GM19438 (cell line): ENCODE measurements around the gene PROSER2.

Experiments used
- ATAC-seq: cut with Tn5 transposase; IDR thresholded peaks from one replicate; pipeline ENCODE4 v1.9.1; 2021; ENCODE audit warnings: low read depth; ENCODE audit not compliant: unreplicated experiment

The PROSER2 gene

GRCh38 chr10:11864727-11865126 is 41.6 kb downstream of the PROSER2 start:
- ATAC-seq = no peak

DNA sequence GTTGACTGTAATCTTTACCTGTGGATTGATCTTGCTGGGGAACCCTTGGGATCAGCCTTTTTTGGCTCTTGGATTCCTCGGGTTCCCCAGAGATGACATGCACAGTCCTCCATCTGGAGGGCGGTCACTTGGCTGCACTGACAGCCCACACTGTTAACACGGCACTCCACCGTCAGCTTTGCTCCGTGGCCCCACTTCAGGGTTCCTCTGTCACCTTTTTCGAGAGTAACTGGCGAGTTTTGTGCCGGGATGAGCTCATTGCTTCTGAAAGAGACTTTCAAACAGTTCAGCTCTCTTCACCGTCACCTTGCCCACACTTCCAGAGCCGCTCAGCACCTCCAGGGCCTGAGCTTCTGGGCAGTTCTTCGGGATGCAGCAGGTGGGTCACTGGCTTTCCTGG is 42.4 kb downstream of the PROSER2 start:
- ATAC-seq = no peak

GRCh38 chr10:11866199-11866925 is 43.2 kb downstream of the PROSER2 start:
- ATAC-seq = no peak

DNA sequence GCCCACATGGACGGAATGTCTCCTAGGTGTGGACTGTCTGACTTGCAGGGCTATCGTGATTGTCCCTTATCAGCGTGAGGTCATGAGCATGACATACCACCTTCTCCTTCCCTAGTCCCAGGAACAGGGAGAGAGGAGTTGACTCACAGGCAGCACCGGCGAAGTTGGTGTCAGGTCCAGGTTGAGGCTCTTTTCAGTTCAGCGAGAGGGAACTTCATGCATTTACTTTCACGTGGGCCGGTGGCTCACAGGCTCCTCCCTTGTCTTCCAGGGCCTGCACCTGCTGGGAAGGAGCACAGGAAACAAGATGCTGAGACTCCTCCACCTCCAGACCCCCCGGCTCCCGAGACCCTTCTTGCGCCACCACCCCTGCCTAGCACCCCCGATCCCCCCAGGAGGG is 46.1 kb downstream of the PROSER2 start:
- no peak for ATAC-seq

- no peak for ATAC-seq
Measured at GRCh38 chr10:11869743-11870460, 46.7 kb downstream of the PROSER2 start.

DNA sequence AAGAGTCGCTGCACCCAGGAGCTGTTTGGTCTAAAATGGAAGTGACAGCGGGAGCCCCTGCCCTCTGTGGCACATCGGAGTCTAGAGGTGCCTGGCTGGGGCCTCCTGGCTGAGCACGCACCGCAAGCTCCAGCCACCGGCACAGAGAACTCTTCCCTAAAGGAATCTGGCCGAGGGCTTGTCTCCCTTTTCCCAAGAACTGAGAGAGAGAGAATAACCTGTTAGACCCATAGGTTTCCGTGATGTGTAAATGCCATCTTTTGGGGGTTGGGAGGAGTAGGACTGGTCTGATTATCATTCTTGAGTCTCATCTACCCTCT is 47.3 kb downstream of the PROSER2 start:
- no peak for ATAC-seq

DNA sequence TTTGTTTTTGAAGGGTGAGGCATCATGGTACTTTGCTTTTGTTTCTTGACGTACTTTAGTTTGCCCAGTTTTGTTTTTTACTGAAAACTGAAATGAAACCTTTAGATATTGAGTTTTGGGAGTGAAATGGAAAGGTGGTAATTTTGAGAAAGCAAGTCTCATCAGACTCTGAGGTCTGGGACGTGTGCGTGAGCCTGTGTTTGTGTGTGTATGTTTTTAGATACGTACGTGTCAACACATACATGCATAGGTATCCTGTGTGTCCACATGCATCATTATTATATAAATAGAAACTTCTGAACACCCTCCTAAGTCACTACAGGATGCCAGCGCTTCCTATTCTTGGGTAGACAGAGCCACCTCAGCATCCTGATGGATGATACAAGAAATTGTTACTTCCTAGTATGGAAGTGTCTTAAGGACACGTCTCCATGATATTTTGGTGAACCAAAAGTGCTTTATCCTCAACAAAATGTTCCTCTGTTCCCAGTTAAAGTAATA is 47.8 kb downstream of the PROSER2 start:
- no peak for ATAC-seq

DNA sequence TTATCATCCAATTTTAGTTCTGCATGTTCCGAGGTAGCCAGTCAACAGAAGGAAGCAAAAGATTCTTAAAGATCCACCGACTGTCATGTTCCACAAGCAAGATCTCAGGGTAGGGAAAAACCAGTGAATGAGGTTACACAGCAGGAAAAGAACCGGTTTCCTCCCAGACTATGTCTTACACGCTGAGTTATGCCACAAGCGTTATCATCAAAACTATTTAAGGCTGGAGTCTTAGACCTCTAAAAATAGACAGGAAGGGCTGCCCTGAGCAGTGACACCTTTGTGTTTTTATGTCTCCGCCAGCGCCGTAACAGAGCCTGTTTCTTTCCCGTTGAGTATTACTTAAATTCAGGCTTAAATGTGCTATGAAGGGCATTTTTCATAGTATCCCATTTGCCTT is 48.3 kb downstream of the PROSER2 start:
- ATAC-seq = no peak

GRCh38 chr10:11874568-11875493 is 51.7 kb downstream of the PROSER2 start:
- no peak for ATAC-seq

- ATAC-seq = no peak
Measured at GRCh38 chr10:11875494-11876281, 52.5 kb downstream of the PROSER2 start.

GRCh38 chr10:11876324-11876723 is 53.2 kb downstream of the PROSER2 start:
- ATAC-seq = no peak

- ATAC-seq = no peak
Measured at GRCh38 chr10:11876805-11877590, 53.8 kb downstream of the PROSER2 start.

- no peak for ATAC-seq
Measured at GRCh38 chr10:11877591-11877905, 54.4 kb downstream of the PROSER2 start.

DNA sequence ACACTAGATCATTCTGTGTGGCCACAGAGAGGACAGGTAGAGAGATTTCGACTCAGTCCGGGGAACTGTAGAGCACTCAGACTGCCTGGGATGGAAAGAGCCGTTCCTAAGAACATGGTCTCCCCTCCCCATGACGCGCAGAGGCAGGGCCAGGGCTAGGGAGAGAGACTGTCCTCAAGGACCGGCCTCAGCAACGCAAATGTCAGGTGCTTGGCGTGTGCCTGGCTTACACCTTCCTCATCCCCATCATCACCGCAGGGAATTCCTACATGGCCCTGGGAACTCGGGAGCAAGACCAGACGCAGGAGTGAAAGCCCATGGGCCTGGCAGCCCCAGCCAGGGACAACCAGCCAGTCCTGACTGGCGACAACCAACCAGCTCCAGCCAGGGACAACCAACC is 55.6 kb downstream of the PROSER2 start:
- ATAC-seq = no peak

DNA sequence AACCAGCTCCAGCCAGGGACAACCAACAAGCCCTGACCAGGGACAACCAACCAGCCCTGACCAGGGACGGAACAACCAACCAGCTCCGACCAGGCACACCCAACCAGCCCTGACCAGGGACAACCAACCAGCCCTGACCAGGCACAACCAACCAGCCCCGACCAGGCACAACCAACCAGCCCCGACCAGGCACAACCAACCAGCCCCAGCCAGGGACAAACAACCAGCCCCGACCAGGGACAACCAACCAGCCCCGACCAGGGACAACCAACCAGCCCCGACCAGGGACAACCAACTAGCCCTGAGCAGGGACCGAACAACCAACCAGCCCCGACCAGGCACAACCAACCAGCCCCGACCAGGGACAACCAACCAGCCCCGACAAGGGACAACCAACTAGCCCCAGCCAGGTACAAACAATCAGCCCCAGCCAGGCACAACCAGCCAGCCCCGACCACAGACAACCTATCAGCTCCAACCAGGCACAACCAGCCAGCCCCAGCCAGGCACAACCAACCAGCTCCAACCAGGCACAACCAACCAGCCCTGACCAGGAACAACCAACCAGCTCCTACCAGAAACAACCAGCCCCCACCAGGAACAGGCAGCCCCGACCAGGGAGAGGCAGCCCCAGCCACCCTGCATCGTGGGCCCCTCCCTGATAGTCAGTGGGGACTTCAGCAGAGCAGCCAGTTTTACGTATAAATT is 56.4 kb downstream of the PROSER2 start:
- ATAC-seq = no peak

DNA sequence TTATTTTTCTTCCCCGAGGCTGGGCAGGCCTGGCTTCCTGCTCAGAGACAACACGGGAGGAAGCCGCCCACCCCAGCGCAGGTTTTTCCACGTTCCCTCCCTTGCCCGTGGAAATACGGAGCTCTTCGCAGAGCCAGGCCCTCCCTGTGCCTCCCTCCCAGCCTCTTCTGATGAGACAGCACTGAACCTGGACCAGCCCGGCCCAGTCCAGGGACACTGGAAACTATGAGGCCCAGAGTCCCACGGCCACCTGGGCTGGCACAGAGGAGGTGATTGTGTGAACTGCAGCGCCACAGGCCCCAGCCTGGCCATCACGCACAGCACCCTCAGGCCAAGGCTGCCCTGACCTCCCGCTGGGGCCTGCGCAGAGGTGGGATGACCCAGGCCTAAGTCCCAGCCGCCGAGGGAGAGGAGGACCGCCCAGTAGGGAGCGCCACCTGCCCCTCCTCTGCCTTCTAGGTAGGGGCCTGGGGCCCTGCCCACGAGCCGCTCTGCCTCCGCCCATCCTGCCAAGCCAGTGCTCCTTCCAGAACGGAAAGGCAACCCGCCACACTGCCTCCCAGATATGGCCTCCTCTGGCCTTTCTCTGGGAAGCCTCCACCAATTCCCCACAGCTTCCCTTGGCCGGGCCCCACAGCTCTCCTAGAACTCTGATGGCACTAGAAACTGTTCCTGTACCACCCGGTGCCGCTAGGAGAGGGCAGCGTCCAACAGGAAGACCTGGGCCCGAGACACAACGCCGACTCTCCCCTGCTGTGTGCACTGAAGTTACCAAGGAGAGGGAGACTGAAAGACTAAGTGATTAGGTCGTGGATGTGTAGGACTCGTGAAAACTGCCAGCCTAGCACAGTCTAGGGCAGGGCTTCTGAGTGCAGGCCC is 57.2 kb downstream of the PROSER2 start:
- no peak for ATAC-seq

DNA sequence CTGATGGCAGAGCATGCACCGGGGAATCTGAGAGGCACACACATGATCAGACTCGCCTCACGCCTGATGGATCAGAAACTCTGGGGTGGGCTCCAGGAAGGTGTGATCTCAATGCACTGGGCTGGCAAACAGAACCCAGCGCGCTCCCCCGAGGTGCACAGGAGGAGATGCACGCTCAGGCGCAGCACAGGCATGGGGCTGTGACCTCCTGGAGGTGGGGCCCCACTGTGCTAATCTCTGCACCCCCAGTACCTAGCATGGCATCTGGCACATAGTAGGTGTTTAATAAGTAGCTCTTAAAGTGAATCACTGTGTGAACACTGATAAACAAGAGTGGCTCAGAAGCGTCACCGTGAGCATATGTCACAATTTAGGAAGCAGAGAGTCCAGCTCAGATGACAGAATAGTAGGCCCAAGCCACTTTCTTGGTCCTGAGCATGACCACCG is 57.9 kb downstream of the PROSER2 start:
- ATAC-seq = no peak
